SK-N-SH (cell line): ENCODE measurements around the gene B3GALNT2. TPM values are rescaled to one million over a fixed set of nuclear protein-coding genes. Genes with fewer than 3 reads are reported as not detected.

Source experiments
- CTCF ChIA-PET: fragments of 300-600, 350-600 bp; formaldehyde crosslinking; extraction: SDS; loops from one replicate; lab custom pipeline; 2021; lab: Yijun Ruan, JAX
- POLR2A ChIA-PET: fragments of 350-600 bp; sonication (Branson Sonifier 250); formaldehyde crosslinking; extraction: SDS; loops from one replicate; lab custom pipeline; 2020; ENCODE audit warnings: antibody characterized with exemption, inconsistent platforms; lab: Yijun Ruan, JAX
- DNase-seq: peaks from one replicate; pipeline ENCODE4 v3.0.0; 2012
- H2AFZ ChIP-seq: fragments of 200-600 bp; sonication (generic); 2 replicates; pipeline ENCODE4 v1.8.1; 2016; ENCODE audit warnings: antibody characterized with exemption, mild to moderate bottlenecking, low read depth
- H3F3A ChIP-seq: fragments of 200-600 bp; sonication (generic); replicated peaks from 2 replicates; pipeline ENCODE3; 2016; ENCODE audit warnings: antibody characterized with exemption, mild to moderate bottlenecking; ENCODE audit not compliant: insufficient read depth
- H3K27ac ChIP-seq, 2 experiments: fragments of 200-500 bp in 1 of 2; fragments of 200-600 bp in 1 of 2; sonication (Bioruptor generic) in 1 of 2; sonication (generic), shearing (Covaris generic) in 1 of 2; 2 replicates each; pipeline versions ENCODE4 v1.5.1 to v1.6.1; 2014 to 2016; ENCODE audit warnings: low read depth in 2 of 2, inconsistent platforms in 1 of 2, low read length in 1 of 2, mild to moderate bottlenecking in 1 of 2, mixed read lengths in 1 of 2
- H3K27me3 ChIP-seq: fragments of 200-600 bp; sonication (generic), shearing (Covaris generic); 2 replicates; pipeline ENCODE4 v1.6.1; 2016; ENCODE audit warnings: mixed run types; ENCODE audit not compliant: insufficient read depth
- H3K36me3 ChIP-seq, 2 experiments: fragments of 200-500 bp in 1 of 2; fragments of 200-600 bp in 1 of 2; sonication (Bioruptor generic) in 1 of 2; sonication (generic) in 1 of 2; replicated peaks in 1 of 2; 2 replicates each; pipeline versions ENCODE3 to v1.5.1; 2014 to 2016; ENCODE audit warnings: low read length in 1 of 2, mild to moderate bottlenecking in 1 of 2; ENCODE audit not compliant: insufficient read depth in 2 of 2, control insufficient read depth in 1 of 2
- H3K4me1 ChIP-seq, 2 experiments: fragments of 200-500 bp in 1 of 2; fragments of 200-600 bp in 1 of 2; sonication (Bioruptor generic) in 1 of 2; sonication (generic), shearing (Covaris generic) in 1 of 2; 2 replicates each; pipeline versions ENCODE4 v1.5.1 to v1.6.1; 2014 to 2016; ENCODE audit warnings: low read depth in 1 of 2, low read length in 1 of 2, mixed run types in 1 of 2; ENCODE audit not compliant: insufficient read depth in 2 of 2, control insufficient read depth in 1 of 2
- H3K4me2 ChIP-seq: fragments of 200-600 bp; sonication (generic), shearing (Covaris generic); 2 replicates; pipeline ENCODE4 v1.6.1; 2017; ENCODE audit warnings: mixed run types
- H3K4me3 ChIP-seq, 2 experiments: fragments of 200-500 bp in 1 of 2; fragments of 200-600 bp in 1 of 2; sonication (Bioruptor generic) in 1 of 2; sonication (generic), shearing (Covaris generic) in 1 of 2; 2 replicates each; pipeline versions ENCODE4 v1.5.1 to v1.8.1; 2014 to 2016; ENCODE audit warnings: low read depth in 2 of 2, inconsistent platforms in 1 of 2, low read length in 1 of 2, mild to moderate bottlenecking in 1 of 2, mixed read lengths in 1 of 2, moderate library complexity in 1 of 2
- H3K79me2 ChIP-seq: fragments of 200-600 bp; sonication (generic); 2 replicates; pipeline ENCODE4 v1.8.1; 2017; ENCODE audit warnings: mild to moderate bottlenecking; ENCODE audit not compliant: insufficient read depth
- H3K9ac ChIP-seq: fragments of 200-600 bp; sonication (generic); 2 replicates; pipeline ENCODE4 v1.6.1; 2017; ENCODE audit warnings: mixed run types
- H3K9me2 ChIP-seq: fragments of 200-600 bp; sonication (generic); 2 replicates; pipeline ENCODE4 v1.6.1; 2017; ENCODE audit warnings: mixed run types
- H3K9me3 ChIP-seq: fragments of 200-600 bp; sonication (generic); 2 replicates; pipeline ENCODE4 v1.6.1; 2017; ENCODE audit warnings: mixed run types, mild to moderate bottlenecking, moderate library complexity
- H4K20me1 ChIP-seq: fragments of 200-600 bp; sonication (generic); 2 replicates; pipeline ENCODE4 v1.6.1; 2017; ENCODE audit warnings: mild to moderate bottlenecking, mixed run types; ENCODE audit not compliant: insufficient read depth
- CHD2 ChIP-seq: fragments of 150-350 bp; IDR thresholded peaks from 2 replicates; pipeline ENCODE4 v1.6.1; 2018; ENCODE audit warnings: low read length; ENCODE audit not compliant: partially characterized antibody
- ELF1 ChIP-seq: IDR thresholded peaks from 2 replicates; pipeline ENCODE4 v1.4.0; 2012
- EP300 ChIP-seq, 2 experiments: IDR thresholded peaks; 2 replicates each; pipeline versions ENCODE4 v1.4.0 to v1.6.1; 2012; ENCODE audit warnings: borderline replicate concordance in 1 of 2, low read depth in 1 of 2, low read length in 1 of 2
- EZH2phosphoT487 ChIP-seq: fragments of 200-600 bp; sonication (generic); IDR thresholded peaks from 2 replicates; pipeline ENCODE4 v1.6.1; 2017; ENCODE audit warnings: low read depth, mixed run types, mild to moderate bottlenecking, antibody characterized with exemption, moderate library complexity, borderline replicate concordance
- FOXJ3 ChIP-seq: sonication (generic); formaldehyde crosslinking; IDR thresholded peaks from 2 replicates; pipeline ENCODE4 v1.5.1; 2020; ENCODE audit warnings: mild to moderate bottlenecking, missing genetic modification reagents
- GABPA ChIP-seq: IDR thresholded peaks from 2 replicates; pipeline ENCODE4 v1.4.0; 2012; ENCODE audit warnings: low read depth, mild to moderate bottlenecking
- GATA2 ChIP-seq: sonication (generic); formaldehyde crosslinking; IDR thresholded peaks from 2 replicates; pipeline ENCODE4 v1.5.0; 2020; ENCODE audit warnings: mild to moderate bottlenecking, missing genetic modification reagents
- IRF3 ChIP-seq: fragments of 150-350 bp; IDR thresholded peaks from 2 replicates; pipeline ENCODE4 v1.6.1; 2016; ENCODE audit warnings: mild to moderate bottlenecking, low read depth, low read length
- MEF2A ChIP-seq: IDR thresholded peaks from 2 replicates; pipeline ENCODE4 v1.4.0; 2012; ENCODE audit warnings: low read depth, borderline replicate concordance
- NFIC ChIP-seq: IDR thresholded peaks from 2 replicates; pipeline ENCODE4 v1.4.0; 2012; ENCODE audit warnings: borderline replicate concordance
- POLR2AphosphoS5 ChIP-seq: IDR thresholded peaks from 2 replicates; pipeline ENCODE4 v1.6.1; 2012; ENCODE audit warnings: low read depth, low read length
- RFX5 ChIP-seq: IDR thresholded peaks from 2 replicates; pipeline ENCODE4 v1.6.1; 2012; ENCODE audit warnings: mild to moderate bottlenecking, improper control_type of control experiment, low read length
- SIN3A ChIP-seq: IDR thresholded peaks from 2 replicates; pipeline ENCODE4 v1.6.1; 2012; ENCODE audit warnings: low read depth, mild to moderate bottlenecking, low read length, moderate library complexity, borderline replicate concordance
- SMC3 ChIP-seq: IDR thresholded peaks from 2 replicates; pipeline ENCODE4 v1.6.1; 2012; ENCODE audit warnings: low read depth, low read length, improper control_type of control experiment
- TAF1 ChIP-seq: IDR thresholded peaks from 2 replicates; pipeline ENCODE4 v1.6.1; 2012; ENCODE audit warnings: low read depth, mild to moderate bottlenecking, low read length, moderate library complexity, borderline replicate concordance
- TCF12 ChIP-seq: IDR thresholded peaks from 2 replicates; pipeline ENCODE4 v1.4.0; 2012
- TEAD4 ChIP-seq: IDR thresholded peaks from 2 replicates; pipeline ENCODE4 v1.4.0; 2012; ENCODE audit warnings: mild to moderate bottlenecking, borderline replicate concordance; ENCODE audit not compliant: insufficient read depth
- USF1 ChIP-seq: IDR thresholded peaks from 2 replicates; pipeline ENCODE4 v1.4.0; 2012; ENCODE audit warnings: low read depth, borderline replicate concordance
- YY1 ChIP-seq: IDR thresholded peaks from 2 replicates; pipeline ENCODE4 v1.4.0; 2012; ENCODE audit warnings: low read depth, mild to moderate bottlenecking
- WGBS: methylation state at CpG from one replicate; pipeline ENCODE4 v1.1.6; 2017; ENCODE audit warnings: low lambda C conversion rate; 5-methylcytosine and 5-hydroxymethylcytosine counted together
- polyA plus RNA-seq, 3 experiments: library from polyadenylated mRNA; depleted of rRNA; stranded (reverse); fragments of >200 nt; gene quantifications; 2 replicates each; pipeline ENCODE4 v1.2.3, GENCODE V29; 2012
- TF ChIP-seq, protein P1 (sequence below): IDR thresholded peaks from 2 replicates; pipeline ENCODE4 v1.4.0; 2012; ENCODE audit warnings: low read depth, borderline replicate concordance
- TF ChIP-seq, protein P2 (sequence below): fragments of 150-350 bp; IDR thresholded peaks from 2 replicates; pipeline ENCODE4 v1.6.1; 2017; ENCODE audit warnings: antibody characterized with exemption, low read length, low read depth, borderline replicate concordance

Gene B3GALNT2
- polyA plus RNA-seq, 1 of the 3 experiments (the other 2 are of a cell fraction): 15.5 TPM

DNA sequence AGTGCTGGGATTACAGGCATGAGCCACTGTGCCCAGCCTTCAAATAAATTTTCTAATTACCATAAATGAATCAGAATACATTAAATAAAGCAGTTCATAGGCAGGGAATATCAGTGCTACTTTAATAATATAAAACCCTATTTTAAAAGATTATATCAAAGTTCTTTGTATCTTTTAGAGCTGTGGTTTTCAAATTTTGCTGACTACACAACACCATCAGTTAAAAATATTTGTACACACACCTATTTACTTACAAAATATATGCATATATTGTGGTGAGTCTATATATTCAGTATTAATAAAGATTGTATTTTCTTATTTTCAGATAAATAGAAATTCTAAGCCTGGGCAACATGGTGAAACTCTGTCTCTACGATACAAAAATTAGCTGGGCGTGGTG is 18.7 kb downstream of the B3GALNT2 start (continued):
- no peak for TF ChIP-seq TEAD4
- no peak for TF ChIP-seq GABPA
- no peak for TF ChIP-seq SMC3

- no peaks in the 10 kb centered on the region for H3K9me2 ChIP-seq
- no peaks in the 10 kb centered on the region for H4K20me1 ChIP-seq
- DNase-seq: no peak
- no peak overlapping the region for H2AFZ ChIP-seq
- H3K27me3 ChIP-seq: no peaks in the 10 kb centered on the region
- WGBS: over 99% methylated on average over 5 of the region's 5 CpGs
- H3K4me3 ChIP-seq: no peak overlapping the region
- no peaks in the 10 kb centered on the region; the same call in 1 of the 2 replicates for H3K79me2 ChIP-seq
- CTCF ChIA-PET: interaction anchor here (0.6 to 0.7 kb wide), 2 partner anchors 8 to 21 kb away, joined by 3 read pairs; partner anchors contain the start of gene B3GALNT2
- POLR2A ChIA-PET: no interaction called here
- H3K27ac ChIP-seq: no peak overlapping the region
- no peak for TF ChIP-seq SIN3A
- no peaks in the 10 kb centered on the region for H3K9me3 ChIP-seq
- no peak overlapping the region for H3K4me2 ChIP-seq
- H3K36me3 ChIP-seq: peaks cover 56 to 66% of the 10 kb centered on the region in 2 experiments
- no peaks in the 10 kb centered on the region for H3K4me1 ChIP-seq
- H3K9ac ChIP-seq: no peak overlapping the region
- H3F3A ChIP-seq: no peaks in the 10 kb centered on the region
These were observed 21.2 kb downstream of the B3GALNT2 start for GRCh38 chr1:235483090-235483489.

- Histone ChIP-seq H4K20me1 (no peaks in the 10 kb centered on the region), H3K9me3 (no peaks in the 10 kb centered on the region), H3K79me2 (no peaks in the 10 kb centered on the region), H3K27ac (peak overlapping the region in 1 of 2 experiments; percentile 3; a peak in 1 of 4 replicates), H3F3A (peaks cover 14% of the 10 kb centered on the region), H3K4me2 (no peak overlapping the region), H3K9ac (no peak overlapping the region), H3K36me3 (peaks cover 11 to 33% of the 10 kb centered on the region in 2 experiments), H3K9me2 (no peaks in the 10 kb centered on the region), H3K27me3 (no peaks in the 10 kb centered on the region), H2AFZ (no peak overlapping the region), H3K4me1 (no peaks in the 10 kb centered on the region; a peak in 1 of 4 replicates), H3K4me3 (no peak overlapping the region)
- POLR2A ChIA-PET: interaction anchor here (0.6 kb wide), 1 partner anchor 185 kb away, joined by 3 read pairs; no protein-coding TSS in a partner anchor
- CTCF ChIA-PET: interaction anchor here (0.6 to 1.0 kb wide), 2 partner anchors 57 to 309 kb away, joined by 3 read pairs; no protein-coding TSS in a partner anchor
- DNase-seq: no peak
- WGBS: 64% methylated on average over 1 of the region's 1 CpG
- TF ChIP-seq FOXJ3 (CRISPR knock-in tag) (no peak), MEF2A (no peak), IRF3 (no peak), SMC3 (no peak), EP300 (IDR thresholded peaks at IDR 0.05; ENCODE audit: borderline replicate concordance in 1 of 2, low read depth in 1 of 2, low read length in 1 of 2) (no peak), YY1 (no peak), USF1 (no peak), GATA2 (CRISPR knock-in tag) (no peak), RFX5 (no peak), NFIC (no peak), SIN3A (no peak), ELF1 (no peak), GABPA (no peak), TAF1 (no peak), TCF12 (no peak), EZH2phosphoT487 (no peak), CHD2 (no peak), POLR2AphosphoS5 (no peak)
- TF ChIP-seq, protein P1, sequence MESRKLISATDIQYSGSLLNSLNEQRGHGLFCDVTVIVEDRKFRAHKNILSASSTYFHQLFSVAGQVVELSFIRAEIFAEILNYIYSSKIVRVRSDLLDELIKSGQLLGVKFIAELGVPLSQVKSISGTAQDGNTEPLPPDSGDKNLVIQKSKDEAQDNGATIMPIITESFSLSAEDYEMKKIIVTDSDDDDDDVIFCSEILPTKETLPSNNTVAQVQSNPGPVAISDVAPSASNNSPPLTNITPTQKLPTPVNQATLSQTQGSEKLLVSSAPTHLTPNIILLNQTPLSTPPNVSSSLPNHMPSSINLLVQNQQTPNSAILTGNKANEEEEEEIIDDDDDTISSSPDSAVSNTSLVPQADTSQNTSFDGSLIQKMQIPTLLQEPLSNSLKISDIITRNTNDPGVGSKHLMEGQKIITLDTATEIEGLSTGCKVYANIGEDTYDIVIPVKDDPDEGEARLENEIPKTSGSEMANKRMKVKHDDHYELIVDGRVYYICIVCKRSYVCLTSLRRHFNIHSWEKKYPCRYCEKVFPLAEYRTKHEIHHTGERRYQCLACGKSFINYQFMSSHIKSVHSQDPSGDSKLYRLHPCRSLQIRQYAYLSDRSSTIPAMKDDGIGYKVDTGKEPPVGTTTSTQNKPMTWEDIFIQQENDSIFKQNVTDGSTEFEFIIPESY: no peak
- TF ChIP-seq, protein P2, sequence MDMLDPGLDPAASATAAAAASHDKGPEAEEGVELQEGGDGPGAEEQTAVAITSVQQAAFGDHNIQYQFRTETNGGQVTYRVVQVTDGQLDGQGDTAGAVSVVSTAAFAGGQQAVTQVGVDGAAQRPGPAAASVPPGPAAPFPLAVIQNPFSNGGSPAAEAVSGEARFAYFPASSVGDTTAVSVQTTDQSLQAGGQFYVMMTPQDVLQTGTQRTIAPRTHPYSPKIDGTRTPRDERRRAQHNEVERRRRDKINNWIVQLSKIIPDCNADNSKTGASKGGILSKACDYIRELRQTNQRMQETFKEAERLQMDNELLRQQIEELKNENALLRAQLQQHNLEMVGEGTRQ: no peak
These were observed 30.4 kb downstream of the B3GALNT2 start for GRCh38 chr1:235473806-235474205.
